Spleen (tissue), 7 donors: ENCODE results near the gene ADARB1.

Source experiments
- CTCF ChIP-seq, 11 experiments: fragments of 200-600 bp in 7 of 11; fragments of 450-650 bp in 4 of 11; sonication (generic) in 4 of 11; IDR thresholded peaks in 8 of 11; conservative IDR thresholded peaks in 3 of 11; 1 replicate in 7 of 11; 2 replicates in 4 of 11; pipeline versions ENCODE4 v1.4.0 to v1.8.0; 2016 to 2021; ENCODE audit warnings: antibody characterized with exemption in 11 of 11, inconsistent platforms in 4 of 11, mild to moderate bottlenecking in 1 of 11
- POLR2A ChIP-seq, 3 donors: fragments of 450-650 bp; IDR thresholded peaks; one replicate each; pipeline ENCODE4 v1.5.1; 2017; ENCODE audit warnings: antibody characterized with exemption in 3 of 3, mild to moderate bottlenecking in 1 of 3
- donor health status: DM: no; HTN: no; CAD: no; lungs with moderate emphysema.
- donor health status: DM: no; HTN: no; CAD: no.
- donor health status: DM: no; HTN: no; CAD: no.

GRCh38 chr21:45088729-45089128 lies 14.3 kb downstream of the ADARB1 start:
- no peak for TF ChIP-seq POLR2A (IDR thresholded peaks at IDR 0.05)
- TF ChIP-seq CTCF (IDR thresholded peaks at IDR 0.05 in 8 of 11, conservative IDR thresholded peaks at IDR 0.05 in 3 of 11), result no peak
